HL-60 (cell line): ENCODE data around the gene CGRRF1.

Experiments
- DNase-seq, 2 experiments: peaks; one replicate each; pipeline ENCODE4 v3.0.0-alpha.2; 2010 to 2020; ENCODE audit warnings: low read depth in 1 of 2, low spot score in 1 of 2
- H3K27ac ChIP-seq: fragments of 250-450 bp; sonication (Bioruptor Pico); replicated peaks from 2 replicates; pipeline ENCODE4 v1.5.1; 2020; ENCODE audit warnings: mild to moderate bottlenecking, moderate library complexity
- H3K27me3 ChIP-seq: fragments of 250-450 bp; sonication (Bioruptor Pico); 2 replicates; pipeline ENCODE4 v1.5.1; 2021; ENCODE audit warnings: mild to moderate bottlenecking, moderate library complexity; ENCODE audit not compliant: insufficient read depth, poor library complexity, severe bottlenecking
- H3K4me3 ChIP-seq: replicated peaks from 2 replicates; pipeline ENCODE4 v1.5.1; 2011; ENCODE audit warnings: mild to moderate bottlenecking, control low read depth, low read length; ENCODE audit not compliant: insufficient read depth
- GABPA ChIP-seq: IDR thresholded peaks from 2 replicates; pipeline ENCODE4 v1.6.1; 2012; ENCODE audit warnings: low read depth
- POLR2AphosphoS5 ChIP-seq: IDR thresholded peaks from 2 replicates; pipeline ENCODE4 v1.6.1; 2012; ENCODE audit warnings: low read depth
- REST ChIP-seq: IDR thresholded peaks from 2 replicates; pipeline ENCODE4 v1.6.1; 2012; ENCODE audit warnings: low read depth; ENCODE audit not compliant: insufficient replicate concordance
- SPI1 ChIP-seq: IDR thresholded peaks from 2 replicates; pipeline ENCODE4 v1.6.1; 2012; ENCODE audit warnings: low read depth, mild to moderate bottlenecking, borderline replicate concordance
- TF ChIP-seq, protein P1 (sequence below): IDR thresholded peaks from one replicate; pipeline ENCODE4 v1.5.1; 2011; ENCODE audit warnings: low read length, control low read depth, inconsistent platforms; ENCODE audit not compliant: insufficient read depth

Gene CGRRF1

GRCh38 chr14:54532111-54533012 is 22.7 kb downstream of the CGRRF1 start:
- Histone ChIP-seq H3K27ac (no peak overlapping the region), H3K4me3 (no peak overlapping the region)
- DNase-seq = no peak

GRCh38 chr14:54533100-54533499 is 23.4 kb downstream of the CGRRF1 start:
- H3K27me3 ChIP-seq = no peaks in the 10 kb centered on the region
- no peak for DNase-seq
- H3K4me3 ChIP-seq = no peak overlapping the region
- no peak for TF ChIP-seq REST
- TF ChIP-seq, protein P1, sequence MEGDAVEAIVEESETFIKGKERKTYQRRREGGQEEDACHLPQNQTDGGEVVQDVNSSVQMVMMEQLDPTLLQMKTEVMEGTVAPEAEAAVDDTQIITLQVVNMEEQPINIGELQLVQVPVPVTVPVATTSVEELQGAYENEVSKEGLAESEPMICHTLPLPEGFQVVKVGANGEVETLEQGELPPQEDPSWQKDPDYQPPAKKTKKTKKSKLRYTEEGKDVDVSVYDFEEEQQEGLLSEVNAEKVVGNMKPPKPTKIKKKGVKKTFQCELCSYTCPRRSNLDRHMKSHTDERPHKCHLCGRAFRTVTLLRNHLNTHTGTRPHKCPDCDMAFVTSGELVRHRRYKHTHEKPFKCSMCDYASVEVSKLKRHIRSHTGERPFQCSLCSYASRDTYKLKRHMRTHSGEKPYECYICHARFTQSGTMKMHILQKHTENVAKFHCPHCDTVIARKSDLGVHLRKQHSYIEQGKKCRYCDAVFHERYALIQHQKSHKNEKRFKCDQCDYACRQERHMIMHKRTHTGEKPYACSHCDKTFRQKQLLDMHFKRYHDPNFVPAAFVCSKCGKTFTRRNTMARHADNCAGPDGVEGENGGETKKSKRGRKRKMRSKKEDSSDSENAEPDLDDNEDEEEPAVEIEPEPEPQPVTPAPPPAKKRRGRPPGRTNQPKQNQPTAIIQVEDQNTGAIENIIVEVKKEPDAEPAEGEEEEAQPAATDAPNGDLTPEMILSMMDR = no peak
- no peak for TF ChIP-seq SPI1
- TF ChIP-seq GABPA = no peak
- no peak for TF ChIP-seq POLR2AphosphoS5
- H3K27ac ChIP-seq = no peak overlapping the region

More at GRCh38 chr14:54532111-54533012, 22.7 kb downstream of the CGRRF1 start:
- TF ChIP-seq POLR2AphosphoS5 = no peak
- no peak for TF ChIP-seq SPI1
- TF ChIP-seq GABPA = no peak
- TF ChIP-seq REST = no peak
- TF ChIP-seq, protein P1 = no peak
- H3K27me3 ChIP-seq = no peaks in the 10 kb centered on the region

DNA sequence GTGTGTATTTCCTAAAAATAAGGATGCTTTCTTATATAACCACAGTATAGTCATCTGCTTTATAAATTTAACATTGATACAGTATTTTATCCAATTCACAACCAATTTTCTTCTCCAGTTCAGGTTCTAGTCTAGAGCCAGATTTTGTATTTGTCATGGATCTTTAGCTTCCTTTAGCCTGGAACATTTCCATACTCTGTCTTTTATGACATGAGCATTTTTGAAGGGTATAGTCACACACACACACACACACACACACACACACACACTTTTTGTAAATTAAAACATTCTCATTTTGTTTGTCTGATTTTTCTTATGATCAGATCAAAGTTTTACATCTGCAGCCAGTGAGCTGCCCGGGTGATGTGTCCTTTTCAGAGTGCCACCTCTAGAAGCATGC is 25.4 kb downstream of the CGRRF1 start:
- TF ChIP-seq REST = no peak
- no peak for TF ChIP-seq GABPA
- no peak for TF ChIP-seq SPI1
- TF ChIP-seq, protein P1 = no peak
- TF ChIP-seq POLR2AphosphoS5 = no peak
- no peak for DNase-seq
- no peaks in the 10 kb centered on the region for H3K27me3 ChIP-seq
- no peak overlapping the region for H3K4me3 ChIP-seq
- no peak overlapping the region for H3K27ac ChIP-seq
